Measurements from ENCODE around the gene TLNRD1. TPM values are rescaled to one million over a fixed set of nuclear protein-coding genes. Genes with fewer than 3 reads are reported as not detected.

TLNRD1 gene
- total RNA-seq, 2 donors from 2014 or later, result 19.3 to 25.4 TPM

- H3K9me3 ChIP-seq, result no peaks in the 10 kb centered on the region
- WGBS, result 87% methylated on average over 7 of the region's 7 CpGs
- intact Hi-C loops (cut with DNase I), result loop anchor here (5.0 kb wide), 1 partner anchor 288 kb away; no protein-coding TSS in a partner anchor
- no peak overlapping the region for H3K27ac ChIP-seq
- H3K4me1 ChIP-seq (replicated peaks), result peaks cover 14% of the 10 kb centered on the region
- no peaks in the 10 kb centered on the region for H3K36me3 ChIP-seq
- no peaks in the 10 kb centered on the region for H3K27me3 ChIP-seq (replicated peaks; ENCODE audit: insufficient read depth)
- no peak overlapping the region for H3K4me3 ChIP-seq
- TF ChIP-seq POLR2AphosphoS5 (IDR thresholded peaks at IDR 0.05), result no peak
- TF ChIP-seq CTCF (IDR thresholded peaks at IDR 0.05), result no peak
- no peak for TF ChIP-seq POLR2A (IDR thresholded peaks at IDR 0.05)
- DNase-seq (ENCODE audit: low spot score), result no peak
These were observed 21.9 kb upstream of the TLNRD1 start for GRCh38 chr15:80978685-80979329.

- no peaks in the 10 kb centered on the region for H3K27me3 ChIP-seq (replicated peaks; ENCODE audit: insufficient read depth)
- intact Hi-C loops (cut with DNase I), result loop anchor here (5.0 kb wide), 1 partner anchor 288 kb away; no protein-coding TSS in a partner anchor
- TF ChIP-seq POLR2AphosphoS5 (IDR thresholded peaks at IDR 0.05) (no peak), CTCF (IDR thresholded peaks at IDR 0.05) (no peak), POLR2A (IDR thresholded peaks at IDR 0.05) (no peak)
- no peak for DNase-seq (ENCODE audit: low spot score)
- H3K4me1 ChIP-seq (replicated peaks), result peaks cover 14% of the 10 kb centered on the region
- WGBS, result 73% methylated on average over 8 of the region's 8 CpGs
- no peak overlapping the region for H3K4me3 ChIP-seq
- no peaks in the 10 kb centered on the region for H3K9me3 ChIP-seq
- H3K36me3 ChIP-seq, result no peaks in the 10 kb centered on the region
- no peak overlapping the region for H3K27ac ChIP-seq
These were observed 21.1 kb upstream of the TLNRD1 start for GRCh38 chr15:80979538-80980200.

- intact Hi-C loops (cut with DNase I), result no loop called here
- TF ChIP-seq CTCF (IDR thresholded peaks at IDR 0.05) (no peak), POLR2AphosphoS5 (IDR thresholded peaks at IDR 0.05) (no peak), POLR2A (IDR thresholded peaks at IDR 0.05) (no peak)
- no peaks in the 10 kb centered on the region for H3K36me3 ChIP-seq
These were observed 18.5 kb upstream of the TLNRD1 start for GRCh38 chr15:80982205-80982604.

GRCh38 chr15:80982839-80983238 lies 17.9 kb upstream of the TLNRD1 start:
- Histone ChIP-seq H3K9me3 (no peaks in the 10 kb centered on the region), H3K4me1 (replicated peaks) (peaks cover under 1% of the 10 kb centered on the region), H3K36me3 (no peaks in the 10 kb centered on the region), H3K27ac (no peak overlapping the region), H3K4me3 (no peak overlapping the region), H3K27me3 (replicated peaks; ENCODE audit: insufficient read depth) (no peaks in the 10 kb centered on the region)
- intact Hi-C loops (cut with DNase I), result no loop called here
- TF ChIP-seq POLR2AphosphoS5 (IDR thresholded peaks at IDR 0.05) (no peak), POLR2A (IDR thresholded peaks at IDR 0.05) (no peak), CTCF (IDR thresholded peaks at IDR 0.05) (no peak)
- 82% methylated on average over 5 of the region's 5 CpGs for WGBS
- no peak for DNase-seq (ENCODE audit: low spot score)

More at GRCh38 chr15:80982205-80982604, 18.5 kb upstream of the TLNRD1 start:
- Histone ChIP-seq H3K27me3 (replicated peaks; ENCODE audit: insufficient read depth) (no peaks in the 10 kb centered on the region), H3K4me3 (no peak overlapping the region), H3K9me3 (no peaks in the 10 kb centered on the region), H3K27ac (no peak overlapping the region), H3K4me1 (replicated peaks) (peaks cover 7% of the 10 kb centered on the region)
- 81% methylated on average over 2 of the region's 2 CpGs for WGBS
- DNase-seq (ENCODE audit: low spot score), result no peak
